Measurements from ENCODE around the gene OOSP4A. TPM values are rescaled to one million over a fixed set of nuclear protein-coding genes. Genes with fewer than 3 reads are reported as not detected.

The OOSP4A gene
- total RNA-seq: under 1 TPM in 1 of 4 donors, not detected in 3; 0.95 TPM

DNA sequence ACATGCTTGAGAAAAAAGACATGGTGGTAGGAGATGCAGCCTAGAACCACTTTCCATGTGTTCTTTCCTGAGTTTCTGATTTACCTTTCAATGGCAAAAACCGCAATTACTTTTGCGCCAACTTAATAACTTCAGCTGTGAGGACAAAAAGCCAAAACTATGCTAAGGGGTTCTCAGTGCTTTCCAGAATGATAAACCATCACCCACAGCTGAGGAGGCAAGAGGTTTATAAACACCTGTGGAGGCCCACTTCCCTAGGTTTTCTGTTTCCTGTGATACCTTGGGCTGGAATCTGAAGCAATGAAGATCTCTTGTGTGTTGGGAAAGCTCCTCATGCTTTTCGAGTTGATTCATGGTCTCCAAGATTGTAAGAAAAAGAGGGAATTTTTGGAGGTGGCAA lies at the start of gene OOSP4A:
Gene OOSP4A (plus strand): TSS at position 301 of the 400 bp plus-strand sequence. CDS start 0 bp downstream, at position 301.
- TF ChIP-seq POLR2A (IDR thresholded peaks at IDR 0.05) (no peak), CTCF (IDR thresholded peaks at IDR 0.05) (no peak)
- no peak within 1 kb of the TSS for H3K4me3 ChIP-seq
- intact Hi-C loops (cut with DNase I): no loop called here
- no peak within 1 kb of the TSS for H3K27ac ChIP-seq
- H3K9me3 ChIP-seq: no peaks in the 10 kb centered on the region
- no peaks in the 10 kb centered on the region for H3K36me3 ChIP-seq
- H3K4me1 ChIP-seq: no peaks in the 10 kb centered on the region
- H3K27me3 ChIP-seq: no peaks in the 10 kb centered on the region
- DNase-seq: no peak
- 77 to 79% methylated on average over 3 of the region's 3 CpGs for WGBS, 2 donors

DNA sequence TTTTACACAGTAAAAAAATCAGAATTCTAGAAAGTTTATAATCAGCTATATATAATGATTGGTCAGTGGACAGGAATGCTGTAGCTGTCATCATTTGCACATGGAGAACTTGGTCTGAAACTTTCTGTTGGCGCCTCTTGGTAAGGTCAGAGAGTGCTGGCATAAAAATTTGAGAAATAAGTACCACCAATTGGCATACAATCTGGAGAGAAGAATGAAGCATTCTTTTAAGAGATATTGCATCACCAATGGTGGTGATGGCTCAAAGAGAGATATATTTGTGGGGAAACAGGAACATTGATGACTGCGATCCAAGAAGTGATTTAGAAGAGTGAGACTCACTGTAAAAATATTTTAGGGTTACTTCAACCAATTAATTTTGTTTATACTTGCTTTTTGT lies 45.4 kb upstream of the OOSP4A start:
- DNase-seq: no peak
- Histone ChIP-seq H3K27ac (no peak overlapping the region), H3K4me1 (no peaks in the 10 kb centered on the region), H3K4me3 (no peak overlapping the region), H3K27me3 (no peaks in the 10 kb centered on the region), H3K36me3 (no peaks in the 10 kb centered on the region), H3K9me3 (peaks cover 0 to 24% (median 8%) of the 10 kb centered on the region in 3 donors)
- intact Hi-C loops (cut with DNase I): no loop called here
- no peak for TF ChIP-seq POLR2A (IDR thresholded peaks at IDR 0.05)
- no peak for TF ChIP-seq CTCF (IDR thresholded peaks at IDR 0.05)
- WGBS, 2 donors: 80 to 82% methylated on average over 2 of the region's 2 CpGs

- Histone ChIP-seq H3K4me1 (no peaks in the 10 kb centered on the region), H3K36me3 (no peaks in the 10 kb centered on the region), H3K27ac (no peak overlapping the region), H3K27me3 (no peaks in the 10 kb centered on the region), H3K9me3 (peaks cover 0 to 30% (median 14%) of the 10 kb centered on the region in 3 donors), H3K4me3 (no peak overlapping the region)
- TF ChIP-seq POLR2A (IDR thresholded peaks at IDR 0.05): no peak
- peak in 4 of 6 experiments; percentile 9 to 56 (median 23) for TF ChIP-seq CTCF (IDR thresholded peaks at IDR 0.05)
- intact Hi-C loops (cut with DNase I): no loop called here
- no peak for DNase-seq
- 28 to 40% methylated on average over 3 of the region's 3 CpGs for WGBS, 2 donors
Measured at GRCh38 chr11:59918987-59919589, 44.7 kb upstream of the OOSP4A start.

DNA sequence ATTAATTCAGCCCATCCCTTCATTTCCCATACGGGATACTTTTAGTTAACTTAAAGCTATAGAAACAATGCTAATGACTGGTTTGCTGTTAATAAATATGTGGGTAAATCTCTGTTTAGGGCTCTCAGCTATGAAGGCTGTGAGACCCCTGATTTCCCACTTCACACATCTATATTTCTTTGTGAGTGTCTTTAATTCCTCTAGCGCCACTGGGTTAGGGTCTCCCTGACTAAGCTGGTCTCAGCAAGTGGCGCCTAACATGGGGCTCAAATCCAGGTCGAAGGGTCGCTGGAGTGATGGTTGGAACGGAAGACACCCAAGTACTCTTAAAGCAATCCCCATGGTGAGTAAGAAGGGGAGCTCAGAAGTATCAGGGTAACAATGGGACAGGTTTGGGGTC lies 40.0 kb upstream of the OOSP4A start:
- intact Hi-C loops (cut with DNase I): no loop called here
- H3K4me3 ChIP-seq: no peak overlapping the region
- H3K27me3 ChIP-seq: no peaks in the 10 kb centered on the region
- WGBS, 2 donors: 93 to 100% methylated on average over 6 of the region's 6 CpGs
- no peaks in the 10 kb centered on the region for H3K36me3 ChIP-seq
- no peak overlapping the region for H3K27ac ChIP-seq
- peaks cover 0 to 45% (median 27%) of the 10 kb centered on the region in 3 donors for H3K9me3 ChIP-seq
- no peak for DNase-seq
- no peak for TF ChIP-seq CTCF (IDR thresholded peaks at IDR 0.05)
- TF ChIP-seq POLR2A (IDR thresholded peaks at IDR 0.05): no peak
- no peaks in the 10 kb centered on the region for H3K4me1 ChIP-seq

DNA sequence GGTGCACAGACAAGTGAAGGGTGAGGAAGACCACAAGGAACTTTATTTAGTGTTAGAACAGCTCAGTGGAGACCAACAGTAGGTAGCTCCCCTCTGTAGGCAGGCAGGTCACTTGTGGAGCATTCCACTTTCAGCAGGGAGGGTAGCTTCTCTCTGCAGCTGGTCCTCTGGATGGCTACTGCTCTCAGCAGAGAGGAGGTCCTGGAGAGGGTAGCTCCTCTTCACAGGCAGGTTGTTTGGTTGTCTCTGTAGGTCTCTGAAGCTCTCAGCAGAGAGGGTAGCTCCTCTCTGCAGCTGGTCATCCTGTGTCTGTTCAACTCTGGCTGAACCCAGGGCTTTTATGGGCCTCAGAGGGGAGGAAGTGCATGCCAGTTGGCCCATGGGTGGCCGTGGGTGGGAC lies 32.1 kb upstream of the OOSP4A start:
- no peak overlapping the region for H3K4me3 ChIP-seq
- DNase-seq: no peak
- intact Hi-C loops (cut with DNase I): no loop called here
- no peak overlapping the region for H3K27ac ChIP-seq
- no peaks in the 10 kb centered on the region for H3K27me3 ChIP-seq
- no peaks in the 10 kb centered on the region for H3K36me3 ChIP-seq
- no peaks in the 10 kb centered on the region for H3K4me1 ChIP-seq
- no CpG with 5 or more reads among the region's 1 CpG for WGBS, 2 donors
- TF ChIP-seq CTCF (IDR thresholded peaks at IDR 0.05) (no peak), POLR2A (IDR thresholded peaks at IDR 0.05) (no peak)
- H3K9me3 ChIP-seq: no peaks in the 10 kb centered on the region

Data from esophagus squamous epithelium (tissue), 5 donors.